Stimulated activated CD4-positive, alpha-beta T cell treated with anti-CD3 and anti-CD28 coated beads, Interleukin-1b, Interleukin-23, amount 100 ng/mL, for 48 hours (primary cell): ENCODE data around the gene ACADVL.
"Not testable (repeated sequence)": the region's sequence is repeated elsewhere in the genome, so short reads cannot be mapped to it uniquely, and the experiment has no call there.

ENCODE experiments used
- DNase-seq: peaks from one replicate; pipeline ENCODE4 v3.0.0-alpha.2; 2020

Gene ACADVL

DNA sequence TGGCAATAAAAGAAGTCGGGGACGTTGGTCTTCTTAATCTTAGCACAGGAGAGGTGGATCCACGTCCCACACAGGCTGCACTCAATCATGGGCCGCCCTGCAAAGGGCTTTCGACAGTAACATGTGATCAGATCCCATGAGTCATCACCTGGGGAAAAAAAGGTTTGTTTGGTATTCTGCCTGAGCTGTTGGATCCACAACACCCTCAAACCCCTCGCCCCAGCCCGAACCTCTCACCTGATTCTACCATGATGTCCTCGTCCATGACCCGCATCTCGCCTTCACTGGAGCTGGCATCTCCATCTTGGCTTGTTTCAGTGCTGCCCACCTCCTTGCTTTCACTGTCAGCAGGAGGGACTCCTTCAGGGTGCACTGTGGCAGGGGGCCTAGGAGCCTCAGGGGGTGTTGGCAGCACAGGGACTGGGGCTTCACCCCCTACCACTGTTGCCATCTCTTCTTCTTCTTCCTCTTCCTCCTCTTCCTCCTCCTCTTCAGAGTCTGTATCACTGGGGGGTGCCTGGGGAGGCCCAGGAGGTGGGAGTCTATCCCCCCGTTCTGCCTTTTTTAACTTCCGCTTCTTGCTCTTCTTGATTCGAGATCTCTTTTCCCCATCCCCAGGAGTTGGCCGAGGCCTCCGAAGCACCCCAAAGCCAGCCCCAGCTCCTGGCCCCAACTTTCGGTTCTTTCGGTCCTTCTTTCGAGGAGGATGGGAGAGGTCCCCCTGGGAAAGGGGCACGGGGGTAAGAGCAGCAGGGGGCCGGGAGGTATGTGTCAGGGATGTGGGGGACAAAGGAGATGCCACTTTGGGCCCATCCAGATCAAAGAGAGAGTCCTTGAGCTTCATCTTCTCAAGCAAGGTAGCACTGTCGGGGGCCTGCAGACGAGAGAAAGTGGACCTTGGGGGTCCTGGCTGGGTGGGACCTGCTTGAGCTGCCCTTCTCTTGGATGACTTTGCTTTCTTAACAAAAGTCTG lies 16.2 kb downstream of the ACADVL start:
- no peak for DNase-seq

DNA sequence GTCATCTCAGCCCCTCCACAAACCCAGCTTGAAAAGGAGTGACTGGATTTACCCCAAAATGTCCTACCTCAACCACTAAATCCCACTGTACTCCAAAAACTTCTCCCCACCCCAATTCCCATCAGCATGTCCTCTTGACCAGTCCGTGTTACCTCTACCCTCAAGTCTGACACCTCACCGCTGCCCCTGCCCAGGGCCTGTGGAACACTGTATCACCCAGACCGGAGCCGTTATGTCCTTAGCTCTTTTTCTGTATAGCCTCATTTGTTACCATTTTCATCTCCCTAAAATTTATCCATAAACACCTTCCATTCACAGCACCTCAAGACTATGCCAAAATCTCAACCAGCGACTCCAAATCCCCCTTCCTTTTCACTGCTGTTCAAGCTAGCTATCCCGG lies 17.1 kb downstream of the ACADVL start:
- no peak for DNase-seq

DNA sequence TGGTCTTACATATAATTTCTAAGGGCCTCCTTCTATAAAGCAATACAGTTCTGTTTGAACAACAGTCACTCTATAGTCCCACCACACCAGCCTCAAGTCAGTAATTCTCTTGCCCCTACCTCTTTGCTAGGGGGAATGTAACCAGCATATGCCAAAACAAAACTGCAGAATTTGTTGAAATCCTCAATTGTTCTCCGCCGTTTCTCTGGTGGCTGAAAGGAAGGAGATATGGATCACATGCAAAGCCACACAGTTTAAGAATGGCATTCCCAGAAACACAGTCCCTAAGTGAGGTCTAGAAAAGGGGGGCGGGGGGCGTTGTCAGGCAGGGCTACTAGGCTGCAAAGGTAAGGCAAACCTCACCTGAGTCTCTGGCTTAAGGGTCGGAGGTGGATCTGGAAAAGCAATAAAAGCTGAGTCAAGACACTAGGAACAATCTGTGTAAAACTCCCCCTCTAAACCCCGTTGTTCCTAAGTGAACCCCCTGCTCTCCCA lies 17.6 kb downstream of the ACADVL start:
- no peak for DNase-seq

DNA sequence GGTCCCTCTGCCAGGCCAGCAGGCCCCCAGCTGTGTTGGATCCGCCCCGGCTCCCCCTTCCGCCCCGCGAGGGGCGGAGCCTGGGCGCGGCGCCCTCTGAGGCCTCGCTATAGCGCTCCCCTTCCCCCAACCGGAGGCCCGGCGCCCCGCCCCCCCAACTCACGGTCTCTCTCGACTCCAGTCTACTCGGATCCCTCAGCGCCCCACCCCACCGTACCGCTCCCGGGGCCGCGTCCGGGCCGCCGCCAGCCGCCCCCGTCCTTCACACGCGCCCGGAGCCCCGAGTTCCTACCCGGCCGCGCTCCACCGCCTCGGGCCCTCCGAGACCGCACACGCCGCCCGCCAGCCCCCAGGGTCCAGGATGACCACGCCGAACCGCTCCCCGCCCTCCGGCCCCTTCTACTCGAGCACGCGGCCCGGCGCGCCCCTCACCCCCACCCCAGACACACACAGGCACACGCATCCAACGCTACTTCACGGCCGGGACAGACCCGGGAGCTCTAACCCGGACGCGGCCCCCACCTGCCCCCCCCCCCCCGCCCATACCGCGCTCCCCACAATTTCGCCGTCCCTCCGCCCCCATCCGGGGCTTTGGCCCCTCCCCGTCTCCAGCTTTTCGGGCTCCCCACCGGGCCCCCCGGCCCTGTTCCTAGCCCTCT lies 18.2 kb downstream of the ACADVL start:
- DNase-seq, result peak; percentile 85

DNA sequence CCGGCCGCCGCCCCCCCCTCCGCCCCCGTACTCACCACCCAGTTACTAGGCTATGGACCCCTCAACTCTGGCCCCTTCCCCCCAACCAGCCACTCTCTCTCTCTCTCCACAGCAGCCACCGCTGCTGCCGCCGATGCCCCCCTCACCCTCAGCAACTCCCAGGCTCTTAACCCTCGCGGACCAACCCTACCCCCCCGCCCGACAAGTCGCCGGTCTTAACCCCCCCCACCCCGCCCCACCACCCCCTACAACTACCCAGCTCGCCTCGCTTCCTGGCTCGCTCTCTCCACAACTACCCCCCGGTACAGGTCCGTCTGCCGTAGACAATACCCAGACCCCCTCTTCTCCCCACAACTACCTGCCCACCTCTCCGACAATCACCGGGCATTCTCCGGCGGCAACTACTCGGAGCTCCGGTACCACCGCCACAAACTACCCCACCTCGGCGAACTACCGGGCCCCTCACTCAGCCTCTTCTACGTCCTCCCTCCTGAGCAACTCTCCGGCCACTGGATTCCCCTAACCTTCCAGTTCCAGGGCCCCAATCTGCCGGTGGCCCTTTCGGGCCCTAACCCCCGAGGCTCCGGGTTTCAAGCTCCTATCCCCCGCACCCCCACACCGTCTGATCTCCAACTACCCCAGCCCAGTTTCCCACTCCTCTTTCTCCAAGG lies 18.8 kb downstream of the ACADVL start:
- DNase-seq, result no peak

DNA sequence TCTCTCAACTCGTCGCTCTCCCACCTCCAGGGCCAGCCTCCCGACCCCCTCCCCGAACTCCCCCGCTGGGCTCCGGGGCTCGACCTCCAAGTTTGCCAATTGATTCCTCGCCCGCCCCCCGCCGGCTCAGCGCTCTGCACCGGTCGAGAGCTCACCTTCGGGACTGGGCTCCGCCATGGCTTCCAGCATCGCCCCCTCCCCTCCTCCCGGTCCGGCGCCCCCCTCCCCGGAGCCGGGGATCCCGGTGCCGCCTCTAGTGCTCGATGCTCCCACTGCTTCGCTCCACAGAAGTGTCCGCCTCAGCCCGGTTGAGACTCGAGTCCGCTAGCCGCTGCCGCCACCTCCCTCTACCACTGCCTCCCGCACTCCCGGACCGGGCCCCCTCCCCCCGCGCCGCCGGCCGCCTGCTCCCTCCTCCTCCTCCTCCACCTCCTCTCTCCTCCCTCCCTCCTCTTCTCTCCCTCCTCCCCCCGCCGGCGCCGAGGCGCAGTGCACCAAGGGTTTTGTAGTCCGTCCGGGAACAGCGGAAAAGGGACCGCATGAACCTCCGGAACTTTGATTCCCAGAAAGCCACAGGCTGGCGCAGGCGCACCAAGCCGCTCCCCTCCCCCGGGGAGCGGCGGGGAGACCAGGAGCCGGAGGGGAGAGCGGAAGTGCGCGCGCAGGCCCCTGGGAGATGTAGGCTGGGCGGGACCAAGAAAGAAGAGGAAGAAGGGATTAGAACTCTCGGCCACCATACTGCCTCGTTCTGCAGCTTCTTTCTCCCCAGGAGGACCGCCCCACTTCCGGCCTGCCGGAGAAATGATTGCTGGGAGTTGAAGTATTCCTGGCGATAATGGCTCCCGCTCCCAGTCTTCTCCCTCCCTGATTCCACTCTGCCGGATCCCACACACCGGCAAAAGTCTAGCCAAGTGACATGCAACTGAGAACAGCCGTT lies 19.6 kb downstream of the ACADVL start, which contains the start of gene PHF23:
Gene PHF23 (minus strand): TSS at position 367 of the 937 bp plus-strand sequence. CDS start 178 bp downstream, at position 189.
- DNase-seq, result peak; percentile 98

DNA sequence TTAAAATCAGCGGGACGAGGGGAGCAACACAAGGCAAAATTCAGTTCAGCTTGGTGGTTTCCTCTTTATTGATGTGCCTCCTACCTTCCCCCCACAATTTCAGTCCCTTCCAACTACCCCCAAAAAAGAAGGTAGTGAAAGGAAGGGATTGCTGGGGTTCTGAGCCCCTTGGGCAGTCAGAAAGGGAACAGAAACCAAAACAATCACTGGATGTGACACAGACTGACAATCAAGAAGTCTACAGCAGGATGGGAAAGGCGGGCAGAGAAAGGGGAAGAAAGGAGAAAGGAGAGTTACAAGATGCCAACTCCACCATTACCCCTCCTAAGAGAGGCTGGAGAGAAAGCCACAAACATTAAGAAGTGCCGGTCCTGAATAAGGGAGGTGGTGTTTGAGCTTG lies 20.6 kb downstream of the ACADVL start:
- DNase-seq, result no peak

DNA sequence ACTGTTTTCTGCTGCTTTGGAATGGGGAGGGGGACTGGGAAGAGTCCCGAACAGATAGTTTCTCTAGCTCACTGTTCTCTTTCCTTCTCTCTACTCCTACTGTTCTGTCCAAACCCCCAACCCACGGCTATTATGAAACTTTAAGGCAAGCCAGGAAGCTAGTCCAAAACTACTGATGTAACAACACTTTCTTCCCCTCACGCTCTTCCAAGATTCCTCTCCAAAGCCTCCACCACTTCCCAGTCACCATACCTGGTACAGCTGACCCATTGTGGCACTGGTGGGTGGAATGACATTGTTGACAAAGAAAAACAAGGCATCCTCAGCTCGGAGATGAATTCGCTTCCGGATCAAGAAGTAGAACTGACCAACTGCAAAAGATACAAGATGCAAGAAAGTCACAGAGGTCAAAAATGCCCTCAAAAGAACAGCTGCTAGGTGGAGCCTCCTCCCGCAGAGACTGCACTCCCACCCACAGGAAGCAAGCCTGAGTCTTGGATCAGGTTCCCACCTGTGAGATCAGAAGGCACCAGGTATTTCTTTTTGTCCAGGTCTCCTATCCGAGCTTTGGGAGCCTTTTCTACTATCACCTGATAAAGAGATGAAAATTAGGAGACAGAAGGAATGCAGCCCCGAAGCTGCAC lies 21.5 kb downstream of the ACADVL start:
- DNase-seq, result no peak

DNA sequence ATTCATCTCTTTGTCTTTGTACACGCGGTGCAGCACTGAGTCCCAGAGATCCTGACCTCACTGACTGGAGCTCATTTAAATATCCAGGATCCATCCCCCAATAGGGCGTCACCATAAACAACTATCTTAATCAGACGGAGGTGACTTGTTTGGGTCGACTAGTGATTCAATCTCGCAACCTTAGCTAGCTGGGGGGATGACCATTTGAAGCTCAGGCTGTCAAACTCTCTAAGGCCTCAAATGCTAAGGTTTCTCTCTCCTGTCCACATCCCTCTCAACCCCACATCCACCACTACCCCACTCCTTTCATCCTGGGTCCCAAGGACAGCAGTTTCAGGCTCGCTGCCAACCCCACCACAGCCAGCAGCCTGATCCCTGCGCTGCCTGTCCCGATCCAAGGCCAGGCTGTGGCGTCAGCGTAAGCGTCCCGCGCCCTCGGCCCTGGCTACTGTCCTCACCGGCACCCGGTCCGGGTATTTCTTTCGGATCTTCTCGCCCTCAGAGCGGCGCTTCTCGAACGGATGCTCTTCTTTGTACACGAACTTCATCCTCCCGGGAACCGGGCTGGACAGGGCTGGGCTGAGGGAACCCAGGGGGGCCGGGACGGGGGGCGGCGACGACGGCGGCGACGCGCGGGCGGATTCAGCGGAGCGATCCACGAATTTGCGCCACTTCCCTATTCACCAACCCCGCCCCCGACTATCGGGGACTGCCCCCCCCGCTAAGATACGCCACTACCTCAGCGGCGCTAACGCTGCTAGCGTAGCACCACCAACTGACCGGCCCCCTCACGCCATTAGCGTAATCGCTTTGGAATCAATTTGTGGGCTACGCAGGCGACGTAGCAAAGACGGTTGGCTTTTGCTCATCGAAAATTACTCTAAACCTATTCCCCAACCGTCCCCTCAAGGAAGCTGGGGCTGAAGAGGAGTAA lies 22.3 kb downstream of the ACADVL start, which contains the start of gene GABARAP:
Gene GABARAP (minus strand): TSS at position 667 of the 934 bp plus-strand sequence. CDS start 119 bp downstream, at position 548.
- peak; percentile 91 for DNase-seq

DNA sequence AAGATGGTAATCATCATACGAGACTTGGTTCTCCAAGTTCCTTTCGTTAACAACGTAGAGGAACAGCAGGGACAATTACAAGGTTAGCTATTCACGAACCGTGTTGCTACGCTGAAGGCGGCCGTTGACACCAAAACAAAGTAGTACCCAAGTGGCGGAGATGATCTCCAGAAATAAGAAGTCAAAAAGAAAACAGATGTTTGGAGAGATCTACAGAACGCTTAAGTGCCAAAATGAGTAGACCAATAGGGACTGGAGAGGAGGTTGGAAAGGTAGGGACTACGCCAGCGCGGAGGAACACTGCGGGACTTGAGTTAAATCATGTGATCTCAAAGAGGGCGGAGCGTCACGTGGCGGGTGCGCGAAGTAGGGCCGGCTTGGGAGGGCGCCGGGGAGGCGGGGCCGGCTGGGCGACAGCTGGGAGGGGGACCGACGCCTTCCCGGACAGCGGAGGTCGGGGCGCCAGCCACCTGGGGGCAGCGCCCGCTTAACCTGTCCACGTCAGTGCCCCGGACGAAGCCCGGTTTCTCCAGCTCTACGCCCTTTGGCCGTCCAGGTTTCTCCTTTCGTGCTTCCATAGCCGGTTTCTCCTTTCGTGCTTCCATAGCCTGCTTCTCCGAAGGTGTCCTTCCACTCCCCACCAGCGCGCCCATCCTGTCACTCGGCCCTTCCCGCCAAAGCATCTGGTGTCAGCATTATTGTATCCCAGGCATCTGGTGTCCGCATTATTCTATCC lies 23.1 kb downstream of the ACADVL start:
- peak; percentile 91 for DNase-seq

DNA sequence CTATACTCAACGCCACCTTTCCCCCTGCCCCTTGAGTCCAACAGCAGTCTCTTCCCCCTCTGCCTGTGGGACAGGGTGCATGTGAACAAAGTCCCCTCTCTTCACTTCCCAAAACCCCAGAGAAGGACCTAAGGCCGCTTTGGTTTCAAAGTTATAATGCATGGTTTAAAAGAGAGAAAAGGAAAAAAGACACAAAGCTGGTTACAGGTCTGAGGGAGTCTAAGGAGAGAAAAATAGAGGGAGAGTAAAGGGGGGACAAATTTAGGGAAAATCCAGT lies 23.7 kb downstream of the ACADVL start:
- DNase-seq, result no peak

DNA sequence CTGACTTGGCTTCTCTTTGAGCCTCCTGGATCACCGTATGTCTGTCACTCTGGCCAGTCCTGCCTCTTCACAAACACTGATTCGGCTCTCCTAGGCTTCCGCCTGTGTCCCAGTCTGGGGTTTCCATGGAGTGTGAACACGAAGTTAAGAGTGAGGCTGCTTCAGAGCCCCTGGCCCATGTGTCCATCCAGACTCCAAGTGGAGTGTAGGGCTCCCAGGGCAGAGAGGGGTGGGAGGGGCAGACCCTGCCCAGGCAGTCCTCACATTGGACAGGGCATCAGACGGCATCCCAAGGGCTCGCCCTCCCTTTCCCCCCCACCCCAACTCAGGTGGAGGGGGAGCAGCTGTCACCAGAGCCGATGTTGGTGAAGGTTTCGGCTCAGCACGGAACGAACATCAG lies 24.1 kb downstream of the ACADVL start:
- DNase-seq, result not testable (repeated sequence)

DNA sequence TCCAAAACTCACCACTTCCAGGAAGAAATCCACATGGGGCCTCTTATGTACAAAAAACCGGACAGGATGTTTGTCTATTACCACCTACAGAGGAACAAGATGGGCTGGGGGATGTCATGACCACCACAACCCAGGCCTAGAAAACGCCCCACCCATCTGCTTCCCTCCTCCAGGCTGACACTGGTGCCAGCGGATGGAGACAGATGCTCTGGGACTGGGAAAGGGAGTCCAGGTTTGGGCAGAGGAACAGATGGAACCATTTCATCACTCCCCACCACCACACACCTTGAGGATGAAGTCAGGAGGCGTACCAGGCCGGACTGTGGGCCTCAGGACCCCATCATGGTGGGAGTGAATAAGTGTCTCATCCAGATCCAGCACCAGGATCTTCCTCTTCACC lies 27.0 kb downstream of the ACADVL start:
- DNase-seq, result no peak

DNA sequence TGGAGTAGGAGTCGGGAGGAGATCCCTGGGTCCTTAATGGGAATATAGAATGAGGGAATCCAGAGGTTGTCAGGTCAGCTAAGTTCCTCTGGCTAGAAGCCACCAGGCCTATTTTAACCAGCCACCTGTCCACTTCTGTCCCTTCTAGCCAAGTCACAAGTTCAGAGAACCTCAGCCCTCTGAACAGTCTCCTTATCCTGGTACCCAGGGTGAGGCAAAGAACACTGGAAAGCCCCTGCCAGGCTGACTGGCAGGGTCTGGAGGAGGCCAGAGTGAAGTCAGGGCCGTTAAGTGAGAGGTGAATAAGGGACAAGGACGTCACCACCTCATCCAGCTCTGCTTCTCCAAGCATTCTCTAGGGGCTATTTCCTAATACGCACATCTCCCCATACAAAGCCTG lies 29.1 kb downstream of the ACADVL start:
- DNase-seq, result no peak

DNA sequence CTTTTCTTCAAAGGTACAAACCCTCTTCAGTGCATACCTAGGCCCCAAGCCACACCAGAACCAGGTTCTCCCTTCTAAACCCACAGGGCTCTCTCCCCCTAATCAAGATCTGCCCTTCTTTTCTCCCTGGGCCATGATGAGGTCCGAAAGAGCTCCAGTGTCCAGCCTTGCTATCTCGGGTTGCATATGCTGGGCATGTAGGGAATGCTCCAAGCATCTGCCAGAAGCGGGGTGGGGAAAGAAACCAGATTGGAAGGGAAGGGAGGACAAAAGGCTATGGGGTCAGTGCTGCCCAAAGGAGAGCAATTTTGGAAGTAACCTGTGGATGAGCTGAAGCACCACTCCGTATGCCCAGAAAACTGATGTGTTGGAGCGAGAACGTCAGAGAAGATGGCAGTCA lies 29.5 kb downstream of the ACADVL start:
- DNase-seq, result no peak

DNA sequence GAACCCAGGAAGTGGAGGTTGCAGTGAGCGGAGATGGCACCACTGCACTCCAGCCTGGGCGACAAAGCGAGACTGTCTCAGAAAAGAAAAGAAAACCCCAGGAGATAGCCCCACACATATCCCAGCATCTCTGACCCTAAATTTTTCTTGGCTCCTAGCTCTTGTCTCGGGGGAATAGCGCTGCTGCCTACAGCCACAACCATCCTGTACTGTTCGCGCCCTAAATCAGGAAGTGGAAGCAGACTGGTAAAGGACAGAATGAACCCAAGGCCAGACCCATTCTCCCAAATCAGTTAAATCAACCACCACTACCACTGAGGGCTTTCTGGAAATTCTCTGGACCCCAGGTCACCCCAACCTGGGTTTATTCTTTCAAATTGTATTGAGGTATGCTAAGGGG lies 30.1 kb downstream of the ACADVL start:
- DNase-seq, result no peak

DNA sequence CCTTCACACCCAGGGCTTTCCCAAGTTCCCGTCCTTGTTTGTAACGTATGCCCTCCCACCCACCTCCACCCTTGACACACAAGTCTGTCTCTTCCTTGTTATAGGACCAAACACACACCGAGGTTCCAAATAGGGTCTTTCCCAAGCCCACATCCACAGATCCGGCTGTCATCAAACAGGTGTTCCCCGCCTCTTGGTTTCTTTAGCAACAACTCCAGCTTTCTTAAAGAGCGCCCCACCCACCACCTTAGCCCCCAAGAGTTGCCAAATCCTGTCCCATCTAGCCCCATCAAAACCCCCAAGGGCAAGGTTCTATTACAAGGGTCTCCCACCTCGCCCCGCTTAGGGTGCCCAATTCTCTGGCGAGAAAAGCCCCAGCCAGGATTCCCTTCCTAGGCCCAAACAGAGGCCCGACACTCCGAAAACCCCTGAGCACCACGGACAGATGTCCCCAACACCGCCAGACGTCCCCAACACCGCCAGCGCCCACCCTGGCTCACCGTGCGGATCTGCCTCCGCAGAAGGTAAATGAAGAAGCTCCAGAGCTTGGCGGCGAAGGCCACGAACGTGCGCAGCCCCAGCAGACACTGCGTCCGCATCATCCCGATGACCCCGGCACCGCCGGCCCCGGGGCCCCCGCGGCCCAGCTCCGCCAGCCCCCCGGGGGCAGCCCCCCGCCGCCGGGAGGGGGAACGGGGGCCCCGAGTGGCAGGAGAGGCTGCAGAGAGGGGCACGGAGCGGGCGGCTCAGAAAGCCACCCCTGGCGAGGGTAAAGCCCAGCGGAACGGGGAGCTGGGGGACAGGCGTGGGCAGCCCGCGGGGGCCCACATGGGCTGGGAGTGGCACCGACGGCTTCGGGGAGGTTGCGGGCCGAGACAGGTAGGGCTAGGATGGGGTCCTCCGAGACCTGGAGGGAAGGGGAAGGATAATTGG lies 31.2 kb downstream of the ACADVL start:
- peak; percentile 22 for DNase-seq

DNA sequence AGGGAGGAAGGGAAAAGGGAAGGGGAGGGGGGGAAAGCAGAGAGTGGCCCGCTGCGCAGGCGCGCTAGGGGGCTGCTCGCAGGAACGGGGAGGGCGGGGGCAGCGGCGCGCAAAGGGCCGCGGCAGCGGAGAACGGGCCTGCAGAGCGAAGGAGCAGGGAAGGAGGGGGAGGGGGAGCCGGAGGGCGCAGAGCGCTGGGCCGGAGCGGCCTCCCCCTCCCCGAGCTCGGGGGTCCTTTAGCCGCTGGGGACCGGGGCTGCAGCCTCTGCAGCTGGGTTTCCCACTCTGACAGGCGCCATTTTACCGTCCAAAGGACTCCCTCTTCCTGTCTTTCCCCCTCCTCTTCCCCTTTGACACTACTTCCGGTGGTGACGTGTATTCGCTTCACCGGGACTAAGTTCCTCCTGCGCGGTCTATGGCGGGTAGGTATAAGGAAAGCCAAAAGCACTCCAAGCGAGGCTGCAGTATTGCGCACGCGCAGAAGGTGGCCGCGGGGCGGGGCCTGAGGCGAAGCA lies 32.0 kb downstream of the ACADVL start, which contains the start of gene CTDNEP1:
Gene CTDNEP1 (minus strand): TSS at position 74 of the 515 bp plus-strand sequence. CDS start 438 bp downstream, outside the sequence.
- peak; percentile 99 for DNase-seq
